EL (cell line): ENCODE results near the gene ASB15.
"Not testable (repeated sequence)": the region's sequence is repeated elsewhere in the genome, so short reads cannot be mapped to it uniquely, and the experiment has no call there.

ENCODE experiments used
- DNase-seq: peaks from one replicate; pipeline ENCODE4 v3.0.0-alpha.2; 2016

Gene ASB15

DNA sequence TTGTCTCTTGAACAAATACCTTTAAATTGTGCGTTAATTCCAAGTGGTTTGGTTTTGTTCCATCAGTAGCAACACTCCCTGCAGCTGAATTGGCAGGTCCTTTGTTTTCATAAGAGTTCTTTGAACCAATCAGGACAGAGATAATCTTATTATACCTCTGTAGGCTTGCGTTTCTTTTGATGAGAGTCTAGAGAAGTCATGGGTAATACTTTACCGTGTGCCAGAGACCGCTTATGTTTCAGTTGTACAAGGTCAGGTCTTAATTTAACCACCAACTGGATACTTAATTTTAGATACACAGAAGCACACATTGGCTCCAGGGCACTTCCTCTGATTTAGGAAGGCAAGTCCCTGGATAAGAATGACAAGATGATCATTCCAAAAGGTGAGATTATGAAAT is at the start of gene ASB15:
TSS of gene ASB15 (plus strand) at position 292 of the 400 bp plus-strand sequence. CDS start 12,682 bp downstream, outside the sequence.
- DNase-seq: no peak

DNA sequence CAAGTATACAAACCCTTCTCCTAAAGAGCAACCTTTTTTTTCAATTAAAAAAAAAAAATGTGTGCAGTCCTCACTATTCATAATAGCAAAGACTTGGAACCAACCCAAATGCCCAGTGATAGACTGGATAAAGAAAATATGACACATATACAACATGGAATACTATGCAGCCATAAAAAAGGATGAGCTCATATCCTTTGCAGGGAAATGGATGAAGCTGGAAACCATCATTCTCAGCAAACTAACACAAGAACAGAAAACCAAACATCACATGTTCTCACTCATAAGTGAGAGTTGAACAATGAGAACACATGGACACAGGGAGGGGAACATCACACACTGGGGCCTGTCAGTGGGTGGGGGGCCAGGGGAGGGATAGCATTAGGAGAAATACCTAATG is 49.5 kb upstream of the ASB15 start:
- DNase-seq: not testable (repeated sequence)

DNA sequence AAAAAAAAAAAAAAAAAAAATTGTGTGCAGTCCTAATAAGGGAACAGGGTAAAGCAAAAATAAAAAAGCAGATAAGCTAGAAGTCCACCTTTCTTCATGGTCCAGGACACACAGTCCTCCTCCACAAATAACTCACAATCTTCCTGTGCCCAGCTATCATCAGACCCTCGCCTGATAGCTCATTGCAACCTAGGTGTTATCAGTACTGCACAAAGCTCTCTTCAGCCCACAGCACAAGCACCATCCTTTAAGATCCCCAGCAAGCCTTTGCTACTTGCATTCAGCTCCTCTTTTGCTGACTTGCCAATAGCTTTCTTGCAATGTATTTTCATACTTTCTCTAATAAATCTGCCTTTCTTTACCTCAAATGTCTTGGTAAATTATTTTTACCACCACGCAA is 49.0 kb upstream of the ASB15 start:
- no peak for DNase-seq

DNA sequence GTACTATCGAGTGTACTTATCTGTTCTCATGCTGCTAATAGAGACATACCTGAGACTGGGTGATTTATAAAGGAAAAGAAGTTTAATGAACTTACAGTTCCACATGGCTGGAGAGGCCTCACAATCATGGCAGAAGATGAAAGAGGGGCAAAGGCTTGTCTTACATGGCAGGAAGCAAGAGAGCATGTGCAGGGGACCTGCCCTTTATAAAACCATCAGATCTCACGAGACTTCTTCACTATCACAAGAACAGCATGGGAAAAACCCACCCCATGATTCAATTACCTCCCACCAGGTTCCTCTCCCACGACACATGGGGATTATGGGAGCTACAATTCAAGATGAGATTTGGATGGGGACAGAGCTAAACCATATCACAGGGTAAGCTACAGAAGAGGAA is 48.5 kb upstream of the ASB15 start:
- no peak for DNase-seq

DNA sequence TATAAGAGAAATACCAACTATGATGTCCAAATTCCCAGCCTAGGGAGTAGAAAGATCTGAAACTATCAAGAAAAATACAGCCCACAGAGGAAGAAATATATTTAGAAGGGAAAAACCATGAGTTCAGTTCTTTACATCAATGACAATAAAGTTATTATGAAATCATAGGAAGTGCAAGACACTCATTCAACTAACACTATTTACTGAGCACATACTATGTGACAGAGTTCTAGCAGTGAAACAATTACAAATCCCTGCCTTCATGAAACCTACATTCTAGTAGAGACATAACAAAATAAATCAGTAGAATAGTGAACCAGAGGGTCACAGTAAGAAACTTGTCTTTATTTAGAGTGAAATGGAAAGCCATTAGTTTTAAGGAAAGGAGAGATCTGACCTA is 46.1 kb upstream of the ASB15 start:
- DNase-seq: no peak

DNA sequence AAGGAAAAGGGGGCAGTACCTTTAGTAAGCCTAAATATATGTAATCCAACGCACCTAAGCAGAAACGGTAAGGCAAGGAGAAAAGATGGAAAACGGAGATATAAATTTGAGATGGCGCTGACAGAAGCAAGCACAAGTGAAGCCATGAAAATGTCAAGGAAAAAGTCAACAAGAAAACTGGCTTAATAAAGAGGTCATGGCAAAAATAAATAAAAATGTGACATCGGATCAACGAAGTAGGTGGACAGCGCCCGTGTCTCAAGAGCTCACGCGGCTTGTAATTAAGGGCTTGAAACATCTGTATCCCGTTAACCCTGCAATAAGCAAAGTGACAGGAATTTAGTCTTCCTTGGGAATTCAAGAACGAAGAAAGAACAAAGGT is 44.6 kb upstream of the ASB15 start:
- no peak for DNase-seq

DNA sequence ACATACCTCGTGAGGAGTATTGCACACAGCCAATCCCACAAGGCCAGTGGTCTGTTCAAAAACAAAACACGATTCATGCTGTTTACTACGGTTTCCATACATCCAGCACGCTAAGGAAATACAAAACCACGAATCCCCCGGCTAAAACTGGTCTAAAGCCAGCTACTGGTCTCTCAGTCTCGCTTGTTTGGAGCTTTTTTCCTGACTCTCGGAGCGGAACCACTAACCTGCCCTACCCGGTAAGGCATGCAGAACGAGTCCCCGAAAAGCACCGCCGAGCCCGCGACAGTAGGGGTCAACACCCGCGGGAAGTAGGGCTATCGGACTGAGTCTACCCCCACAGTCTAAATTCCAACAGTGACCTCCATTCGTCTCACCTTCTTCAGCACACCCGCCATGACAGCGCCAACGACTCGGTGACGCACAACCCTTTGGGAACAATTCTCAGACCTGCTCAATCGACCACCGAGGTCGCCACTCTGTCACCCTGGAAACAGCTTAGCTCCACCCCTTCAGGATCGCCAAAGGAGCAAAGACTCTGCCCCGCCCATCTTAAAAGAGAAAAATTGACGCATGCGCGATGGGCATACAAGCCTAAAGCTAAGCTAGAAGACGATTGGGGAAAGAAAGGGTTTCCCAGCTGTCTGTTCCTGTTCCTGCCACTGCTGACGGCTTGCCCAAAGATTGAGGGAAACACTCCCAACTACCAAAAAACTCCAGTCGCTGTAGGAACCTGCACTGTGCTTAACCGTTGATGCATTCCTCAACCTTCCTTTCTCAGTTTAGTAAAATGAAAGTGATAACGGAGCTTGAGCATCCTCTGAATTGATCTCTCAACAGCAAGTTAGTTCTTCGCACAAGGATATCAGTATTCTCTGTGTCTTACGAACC is 44.0 kb upstream of the ASB15 start, which contains the start of gene NDUFA5:
TSS of gene NDUFA5 (minus strand) at position 421 of the 891 bp plus-strand sequence. CDS start at position 398, 23 bp downstream.
- DNase-seq: peak; percentile 99

DNA sequence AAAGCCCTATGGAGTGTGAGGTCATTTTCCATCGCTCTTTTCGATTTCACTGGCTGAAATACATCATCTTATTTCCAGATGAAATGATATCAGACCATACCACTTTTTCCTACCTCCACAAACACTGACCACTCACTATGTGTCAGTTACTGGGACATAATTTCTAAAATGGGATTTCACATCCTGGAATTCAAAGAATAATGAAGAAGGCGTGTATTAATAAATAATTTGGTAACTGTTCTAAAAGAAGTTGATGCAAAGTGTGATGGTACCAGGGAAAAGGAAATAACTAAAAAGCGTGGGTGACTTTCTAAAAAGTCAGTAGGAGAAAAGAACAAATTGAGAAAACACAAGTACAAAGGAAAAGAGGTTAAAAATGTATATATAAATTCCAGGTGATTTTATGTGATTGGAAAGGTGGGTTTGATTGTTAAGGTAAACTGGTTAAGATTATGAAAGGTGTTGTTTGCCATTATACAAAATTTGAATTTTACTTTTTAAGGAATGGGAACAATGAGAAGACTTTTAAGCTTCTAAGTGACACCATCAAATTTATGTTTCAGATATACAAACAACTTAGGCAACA is 43.2 kb upstream of the ASB15 start:
- no peak for DNase-seq

DNA sequence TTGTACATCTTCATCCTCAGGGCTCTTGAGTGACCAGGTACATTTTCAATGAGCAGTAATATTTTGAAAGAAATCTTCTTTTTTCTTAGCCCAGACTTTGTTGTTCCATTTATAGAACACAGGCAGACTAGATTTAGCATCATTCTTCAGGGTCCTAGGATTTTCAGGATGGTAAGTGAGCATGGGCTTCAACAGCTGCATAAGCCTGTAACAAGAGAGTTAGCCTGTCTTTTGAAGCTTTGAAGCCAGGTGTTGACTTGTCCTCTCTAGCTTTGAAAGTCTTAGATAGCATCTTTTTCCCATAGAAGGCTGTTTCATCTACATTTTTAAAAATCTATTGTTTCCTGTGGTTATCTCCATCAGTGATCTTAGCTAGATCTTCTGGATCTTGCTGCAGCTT is 39.5 kb upstream of the ASB15 start:
- no peak for DNase-seq

DNA sequence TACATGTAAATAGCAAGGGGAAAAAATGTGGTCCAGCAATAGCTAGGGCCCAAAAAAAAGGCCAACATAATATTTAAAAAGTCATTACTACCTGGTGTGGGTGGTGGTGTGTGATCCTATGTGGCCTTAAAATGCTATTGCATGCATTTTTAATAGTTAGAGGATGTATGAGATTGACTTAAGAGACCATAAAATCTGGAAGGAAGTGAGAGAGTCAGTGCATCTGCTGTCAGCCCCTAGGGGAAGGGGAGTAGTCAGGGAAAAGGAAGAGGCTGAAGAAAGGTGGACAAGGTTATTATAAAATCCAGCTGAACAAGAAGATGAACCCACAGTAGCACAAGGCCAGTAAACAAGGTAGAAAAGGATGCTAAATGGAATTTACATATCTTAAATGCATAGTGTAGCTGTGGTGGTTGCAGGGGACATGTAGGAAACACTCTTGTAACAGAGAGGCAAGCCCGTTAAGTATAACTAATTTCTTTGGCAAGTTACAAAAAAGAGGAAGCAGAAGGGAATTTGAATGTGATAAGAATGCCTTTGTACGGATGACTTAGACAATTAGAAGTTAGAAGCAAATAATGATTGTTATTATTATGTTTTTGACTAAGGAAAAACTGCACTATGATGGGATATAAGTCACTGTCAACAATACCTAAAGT is 32.1 kb upstream of the ASB15 start:
- DNase-seq: no peak

DNA sequence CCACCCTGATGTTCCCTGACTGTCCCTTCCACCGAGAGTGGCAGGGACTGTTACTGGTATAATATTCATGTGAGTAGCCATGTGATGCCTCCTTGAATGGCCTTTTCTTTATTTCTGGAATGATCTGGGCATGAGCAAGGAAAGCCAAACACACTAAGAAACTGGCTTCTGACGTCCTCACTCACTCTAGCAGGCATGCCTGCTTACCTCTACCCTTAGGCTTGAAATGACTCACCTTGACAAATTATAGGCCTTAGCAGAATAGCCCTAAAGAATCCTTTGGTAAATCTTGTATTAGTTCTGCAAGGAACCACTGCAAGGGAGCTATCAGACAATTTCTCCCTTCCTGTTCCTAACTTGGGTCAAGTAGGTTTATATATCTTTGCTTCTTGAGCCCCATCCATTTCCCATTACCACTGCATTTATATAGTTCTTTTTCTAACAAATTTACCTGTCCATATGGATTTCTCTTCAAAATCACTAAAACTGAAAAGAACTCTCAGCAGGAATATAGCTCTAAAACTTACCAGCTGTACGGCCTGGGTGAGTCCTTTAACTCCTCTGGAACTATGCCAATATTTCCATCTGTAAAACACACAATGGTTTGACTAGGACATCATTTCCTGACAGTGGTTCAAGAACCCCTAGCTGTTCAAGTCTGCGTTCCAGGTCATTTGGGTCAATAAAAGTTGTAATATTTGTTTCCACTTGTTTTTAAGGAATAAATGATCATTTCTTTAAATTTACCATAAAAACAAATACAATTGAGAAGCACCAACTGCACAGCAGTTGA is 31.0 kb upstream of the ASB15 start:
- no peak for DNase-seq

DNA sequence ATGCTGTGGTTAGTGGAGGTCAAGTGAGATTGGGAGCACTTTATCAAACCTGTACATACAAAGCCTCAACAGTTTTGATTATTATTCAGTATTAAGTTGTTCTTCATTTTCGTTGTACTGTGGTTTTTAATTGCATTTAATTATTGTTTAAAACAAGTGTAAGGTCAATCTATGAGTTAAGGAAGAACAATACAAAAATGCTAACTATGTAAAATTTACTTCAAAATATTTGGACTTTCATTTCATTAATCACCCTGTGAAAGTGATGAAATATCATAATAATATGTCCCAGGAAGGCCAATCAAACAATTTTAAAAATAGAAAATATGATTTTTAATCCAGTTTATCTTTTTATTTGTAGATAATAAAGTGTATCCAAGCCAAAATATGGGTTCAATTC is 30.4 kb upstream of the ASB15 start:
- no peak for DNase-seq

DNA sequence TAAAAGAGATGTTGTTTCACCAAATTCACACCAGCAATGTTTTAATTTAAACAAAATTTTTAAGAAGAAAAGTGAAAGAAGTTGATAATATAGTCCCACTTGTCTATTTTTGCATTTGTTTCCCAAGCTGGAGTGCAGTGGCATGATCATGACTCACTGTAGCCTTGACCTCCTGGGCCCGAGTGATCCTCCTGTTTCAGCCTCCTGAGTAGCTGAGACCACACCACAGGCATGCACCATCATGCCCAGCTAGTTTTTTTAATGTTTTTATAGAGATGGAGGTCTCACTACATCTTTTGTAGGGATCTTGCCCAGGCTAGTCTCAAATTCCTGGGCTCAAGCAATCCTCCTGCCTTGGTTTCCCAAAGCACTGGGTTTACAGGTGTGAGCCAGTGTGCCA is 29.9 kb upstream of the ASB15 start:
- DNase-seq: peak; percentile 41

DNA sequence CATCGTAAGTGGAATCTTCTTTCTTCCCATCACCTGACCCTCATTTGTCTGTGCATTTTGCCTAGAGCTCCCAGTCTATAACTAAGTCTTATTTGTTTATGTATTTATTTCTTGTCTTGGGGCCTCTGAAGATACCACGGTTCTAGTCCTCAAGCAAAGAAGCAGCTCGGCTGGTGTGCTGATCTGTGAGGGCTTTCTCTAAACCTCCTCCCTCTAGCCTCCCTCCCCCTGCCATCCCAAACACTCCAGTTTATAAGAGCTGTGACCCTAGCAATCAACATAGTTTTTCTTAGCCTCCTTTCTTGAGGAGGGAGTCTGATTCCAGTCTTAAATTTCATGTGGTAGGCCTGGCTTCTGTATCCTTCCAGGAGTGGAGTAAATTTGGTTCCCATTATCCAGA is 28.3 kb upstream of the ASB15 start:
- no peak for DNase-seq

DNA sequence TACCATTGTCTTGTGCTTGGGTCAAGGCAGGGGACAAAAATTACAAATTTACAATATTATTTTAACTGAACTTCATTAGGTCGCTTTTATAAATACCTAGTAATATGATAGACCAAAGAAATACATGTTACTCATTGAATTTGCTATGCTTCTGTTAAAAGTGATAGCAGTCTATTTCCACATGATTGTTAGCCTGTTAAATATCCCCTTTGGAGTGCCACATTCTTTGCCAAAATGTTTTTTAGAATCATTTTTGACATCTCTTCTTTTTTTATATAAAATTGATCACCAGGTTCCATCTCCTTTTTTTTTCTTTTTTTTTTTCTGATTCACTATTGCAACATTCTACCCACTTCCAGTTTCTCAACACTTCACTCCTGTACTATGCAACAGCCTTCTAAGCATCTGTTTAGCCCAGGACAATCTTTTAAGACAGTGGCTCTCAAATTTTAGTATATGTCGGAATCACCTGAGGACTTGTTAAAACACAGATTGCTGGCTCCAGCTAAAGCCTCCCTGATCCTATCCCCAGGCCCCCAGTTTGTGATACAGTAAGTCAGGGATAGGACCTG is 27.6 kb upstream of the ASB15 start:
- no peak for DNase-seq

DNA sequence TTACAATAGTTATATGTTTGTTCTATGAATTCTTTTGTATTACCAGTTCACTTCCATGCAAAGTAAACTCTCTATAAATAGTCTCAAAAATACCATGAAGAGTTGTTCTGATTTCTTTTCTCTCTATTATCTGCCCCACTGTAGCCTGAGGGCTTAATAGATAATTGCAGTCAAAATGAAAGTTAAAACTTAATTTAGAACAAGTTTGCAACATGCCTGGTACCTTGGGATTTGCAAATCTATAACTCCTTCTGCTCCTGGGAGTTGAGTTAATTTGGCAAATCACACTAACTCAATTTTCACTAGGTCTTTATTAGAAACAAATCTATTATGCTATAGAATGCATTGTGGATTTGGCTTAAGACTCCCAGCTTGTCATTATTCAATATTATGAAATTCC is 22.2 kb upstream of the ASB15 start:
- DNase-seq: no peak

DNA sequence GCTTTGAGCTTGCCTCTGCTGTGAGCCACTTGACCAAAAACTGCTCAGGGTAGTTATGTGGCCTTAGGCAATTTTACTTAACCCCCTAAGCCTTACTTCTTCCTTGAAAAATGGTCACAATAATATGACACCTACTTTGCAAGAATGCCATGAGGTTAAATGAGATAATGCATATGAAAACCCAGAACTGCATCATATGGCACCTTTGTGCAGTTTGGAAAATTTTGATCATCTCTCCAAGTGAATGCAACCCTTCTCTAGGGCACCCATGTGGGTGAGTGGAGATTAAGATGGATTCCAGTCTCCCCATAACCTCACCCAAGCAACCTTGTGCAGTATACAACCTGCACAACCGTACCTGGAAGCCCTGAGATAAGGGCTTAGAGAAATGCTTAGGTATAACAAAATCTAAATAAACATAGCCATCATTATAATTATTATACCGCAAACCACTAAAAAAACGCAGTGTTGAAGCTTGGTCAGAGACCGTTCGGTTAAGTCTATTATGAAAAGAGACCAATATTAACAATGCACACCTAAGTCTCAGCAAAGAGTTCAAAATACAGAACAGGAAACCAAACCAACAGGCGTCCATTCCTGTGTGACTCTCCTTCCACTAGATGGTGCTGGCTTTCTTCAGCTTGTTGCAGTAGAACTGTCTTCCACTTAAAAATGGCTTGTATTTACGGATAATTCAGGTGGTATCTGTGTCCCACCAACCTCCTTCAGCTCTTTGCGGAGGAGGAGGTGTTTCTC is 21.0 kb upstream of the ASB15 start:
- DNase-seq: peak; percentile 28

DNA sequence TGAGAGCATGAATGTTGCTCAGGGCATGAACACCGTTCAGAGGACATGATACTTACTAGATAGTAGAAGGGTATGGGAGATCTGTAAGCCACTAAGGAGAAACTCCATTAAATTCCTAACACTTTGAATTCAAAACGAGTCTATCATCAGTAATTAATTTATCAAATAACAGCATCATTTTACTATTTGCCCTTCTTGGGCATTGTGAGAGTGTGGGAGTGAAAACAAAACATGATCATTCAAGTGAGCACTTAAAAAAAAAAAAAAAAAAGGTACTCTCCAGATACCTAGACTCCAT is 20.5 kb upstream of the ASB15 start:
- no peak for DNase-seq

DNA sequence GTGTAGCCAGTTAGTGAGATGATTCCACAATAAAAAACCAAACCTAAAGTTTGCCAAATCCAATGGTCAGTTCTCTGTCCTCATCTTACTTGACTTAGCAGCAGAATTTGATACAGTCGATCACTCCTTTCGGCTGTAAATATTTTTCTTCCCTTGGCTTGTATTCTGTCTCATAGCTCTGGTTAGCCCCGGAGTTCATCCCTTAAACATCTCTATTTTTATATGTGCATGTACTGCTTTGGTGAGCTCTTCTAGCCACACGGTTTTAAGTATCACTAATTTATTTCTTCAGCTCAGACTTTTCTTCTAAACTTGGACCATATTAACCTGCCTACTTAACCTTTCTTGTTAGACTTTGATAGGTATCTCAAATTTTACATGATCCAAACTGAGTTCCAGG is 17.8 kb upstream of the ASB15 start:
- no peak for DNase-seq

DNA sequence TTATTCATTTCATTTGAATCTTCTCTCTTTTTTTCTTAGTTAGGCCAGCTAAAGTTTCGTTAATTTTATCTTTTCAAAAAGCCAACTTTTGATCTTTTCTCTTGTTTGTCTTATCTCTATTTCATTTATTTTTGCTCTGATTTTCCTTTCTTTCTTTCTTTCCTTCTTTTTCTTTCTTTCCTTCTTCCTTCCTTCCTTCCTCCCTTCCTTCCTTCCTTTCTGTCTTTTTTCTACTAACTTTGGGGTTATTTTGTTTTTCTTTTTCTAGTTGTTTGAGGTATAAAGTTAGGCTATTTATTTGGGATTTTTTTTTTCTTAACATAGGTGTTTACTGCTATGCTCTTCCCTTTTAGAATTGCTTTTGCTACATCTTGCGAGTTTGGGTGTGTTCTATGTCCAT is 13.2 kb upstream of the ASB15 start:
- DNase-seq: no peak

DNA sequence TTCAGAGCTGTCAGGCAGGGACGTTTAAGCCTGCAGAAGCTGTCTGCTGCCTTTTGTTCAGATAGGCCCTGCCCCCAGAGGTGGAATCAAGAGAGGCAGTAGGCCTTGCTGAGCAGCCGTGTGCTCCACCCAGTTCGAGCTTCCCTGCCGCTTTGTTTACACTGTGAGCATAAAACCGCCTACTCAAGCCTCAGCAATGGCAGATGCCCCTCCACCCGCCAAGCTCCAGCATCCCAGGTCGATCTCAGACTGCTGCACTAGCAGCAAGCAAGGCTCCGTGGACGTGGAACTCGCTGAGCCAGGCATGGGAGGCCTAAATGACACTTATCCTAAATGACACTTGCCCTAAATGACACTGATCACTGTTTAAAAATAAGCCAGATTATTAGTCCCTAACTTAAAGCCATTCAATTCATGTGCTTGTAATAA is 6.8 kb upstream of the ASB15 start:
- no peak for DNase-seq

DNA sequence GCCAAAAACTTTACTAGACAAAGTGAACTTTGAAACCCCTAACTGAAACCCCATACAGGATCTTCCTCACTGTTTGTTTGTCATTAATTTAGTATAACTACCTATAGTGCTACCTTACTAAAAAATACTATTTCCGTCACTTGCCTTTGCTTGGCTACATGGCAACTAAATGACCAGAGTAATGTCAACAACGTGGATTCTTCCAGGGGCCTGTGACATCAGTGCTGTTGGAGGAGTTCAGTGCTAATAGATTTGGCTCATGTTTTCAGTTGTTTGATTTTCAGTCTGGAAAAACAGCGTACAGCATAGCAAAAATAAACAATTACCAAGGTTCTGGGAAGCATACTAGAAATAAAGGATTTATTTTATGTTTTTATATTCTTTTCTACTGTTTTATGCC is 3.0 kb upstream of the ASB15 start:
- no peak for DNase-seq
